GM18520 (cell line): ENCODE data around the gene LY6G5B.

Source experiments
- ATAC-seq: cut with Tn5 transposase; IDR thresholded peaks from one replicate; pipeline ENCODE4 v1.9.1; 2021; ENCODE audit not compliant: unreplicated experiment

Gene LY6G5B, protein sequence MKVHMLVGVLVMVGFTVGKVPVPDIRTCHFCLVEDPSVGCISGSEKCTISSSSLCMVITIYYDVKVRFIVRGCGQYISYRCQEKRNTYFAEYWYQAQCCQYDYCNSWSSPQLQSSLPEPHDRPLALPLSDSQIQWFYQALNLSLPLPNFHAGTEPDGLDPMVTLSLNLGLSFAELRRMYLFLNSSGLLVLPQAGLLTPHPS

DNA sequence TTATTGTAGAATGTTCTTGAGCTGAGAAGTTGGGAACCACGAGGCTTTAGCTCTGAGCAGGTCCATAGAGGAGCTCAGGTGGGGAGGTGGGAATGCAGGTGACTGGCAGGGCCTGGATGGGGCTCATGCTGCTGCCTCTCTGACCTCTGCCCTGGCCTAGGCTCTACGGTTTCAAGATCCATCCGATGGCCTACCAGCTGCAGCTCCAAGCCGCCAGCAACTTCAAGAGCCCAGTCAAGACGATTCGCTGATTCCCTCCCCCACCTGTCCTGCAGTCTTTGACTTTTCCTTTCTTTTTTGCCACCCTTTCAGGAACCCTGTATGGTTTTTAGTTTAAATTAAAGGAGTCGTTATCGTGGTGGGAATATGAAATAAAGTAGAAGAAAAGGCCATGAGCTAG is at the start of gene LY6G5B:
TSS of gene LY6G5B (plus strand) at position 301 of the 400 bp plus-strand sequence. CDS start 975 bp downstream, outside the sequence.
- ATAC-seq = no peak

DNA sequence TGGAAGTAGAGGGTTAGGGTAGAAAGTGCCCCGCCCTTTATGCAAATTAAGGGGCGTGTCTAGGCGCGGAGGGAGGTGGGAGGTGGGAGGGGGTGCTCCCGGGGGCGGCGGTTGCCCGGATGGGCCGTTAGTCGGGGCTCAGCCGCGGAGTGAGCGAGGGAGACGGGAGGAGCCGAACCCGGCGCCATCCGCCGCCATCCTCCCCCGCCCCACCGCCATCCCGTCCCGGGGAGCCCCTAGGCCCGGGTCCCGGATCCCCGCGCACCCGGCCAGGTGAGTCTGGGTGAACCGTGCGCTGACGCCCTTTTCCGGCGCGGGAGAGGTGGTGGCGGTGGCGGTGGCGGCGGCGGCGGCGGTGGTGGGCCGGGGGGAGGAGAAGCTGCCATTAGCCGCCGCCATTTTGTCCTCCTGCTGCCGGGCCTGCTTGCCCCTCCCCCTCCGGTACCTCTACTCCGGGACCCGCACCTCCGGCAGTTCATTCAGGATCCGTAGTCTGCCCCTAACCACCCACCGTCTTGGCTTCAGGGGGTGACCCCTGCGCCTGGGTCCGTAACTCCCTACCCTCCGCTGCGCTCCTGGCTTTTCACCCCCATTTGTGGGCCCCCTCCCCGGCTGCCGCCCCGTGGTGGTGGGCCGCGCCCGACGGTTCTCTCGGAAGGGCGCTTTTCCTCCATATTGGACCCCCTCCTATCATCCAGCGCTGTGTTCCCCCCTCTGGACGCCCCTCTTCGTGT is 49.0 kb upstream of the LY6G5B start, which contains the start of gene PRRC2A:
TSS of gene PRRC2A (plus strand) at position 130 of the 734 bp plus-strand sequence. CDS start 2,075 bp downstream, outside the sequence.
- peak; percentile 44 for ATAC-seq

DNA sequence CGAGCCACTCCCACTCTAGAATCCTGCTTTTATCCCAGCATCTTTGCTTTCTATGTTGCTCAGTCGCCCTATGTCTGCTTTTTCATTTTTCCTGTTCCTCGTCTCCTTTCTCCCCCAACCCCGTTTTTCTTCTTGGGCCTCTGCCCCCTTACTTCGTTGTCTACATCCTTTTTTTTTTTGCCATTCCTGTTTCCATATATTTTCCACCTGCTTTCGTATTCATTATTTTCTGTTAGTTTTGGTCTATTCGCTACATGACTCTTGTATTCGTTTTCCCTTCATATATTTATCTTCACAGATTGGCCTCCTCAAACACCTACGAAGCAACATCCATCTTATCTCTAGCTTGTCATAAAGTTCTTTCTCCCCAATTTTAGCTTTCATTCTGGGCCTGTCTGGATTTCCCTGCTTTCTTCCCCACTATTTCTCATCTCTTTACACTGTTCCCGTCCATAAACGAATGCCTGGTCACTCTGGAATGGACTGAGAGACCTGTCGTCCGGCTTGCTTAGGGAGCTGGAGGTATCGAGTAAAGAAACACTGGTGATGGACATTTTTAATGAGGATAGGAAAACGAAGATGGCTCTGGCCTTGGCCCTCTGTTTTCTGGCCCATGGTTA is 48.3 kb upstream of the LY6G5B start:
- no peak for ATAC-seq

DNA sequence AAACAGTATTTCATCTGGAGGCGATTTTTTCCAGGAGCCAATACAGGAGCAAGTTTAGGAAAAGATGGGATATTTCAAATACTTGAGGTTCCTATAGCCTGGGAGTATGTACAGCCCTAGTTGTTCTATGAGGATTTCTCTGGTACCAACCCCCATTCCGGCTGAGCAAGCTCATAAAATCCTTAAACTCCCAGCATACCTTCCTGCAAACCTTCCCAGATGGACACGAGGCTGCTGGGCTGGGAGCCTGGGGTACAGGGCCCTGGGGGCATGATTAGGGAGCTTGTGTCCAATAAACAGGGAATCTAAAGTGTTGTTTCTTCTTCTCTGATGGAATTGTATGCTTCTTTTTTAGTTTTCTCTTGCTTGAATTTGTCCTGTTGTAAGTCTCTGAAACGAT is 47.8 kb upstream of the LY6G5B start:
- ATAC-seq = no peak

DNA sequence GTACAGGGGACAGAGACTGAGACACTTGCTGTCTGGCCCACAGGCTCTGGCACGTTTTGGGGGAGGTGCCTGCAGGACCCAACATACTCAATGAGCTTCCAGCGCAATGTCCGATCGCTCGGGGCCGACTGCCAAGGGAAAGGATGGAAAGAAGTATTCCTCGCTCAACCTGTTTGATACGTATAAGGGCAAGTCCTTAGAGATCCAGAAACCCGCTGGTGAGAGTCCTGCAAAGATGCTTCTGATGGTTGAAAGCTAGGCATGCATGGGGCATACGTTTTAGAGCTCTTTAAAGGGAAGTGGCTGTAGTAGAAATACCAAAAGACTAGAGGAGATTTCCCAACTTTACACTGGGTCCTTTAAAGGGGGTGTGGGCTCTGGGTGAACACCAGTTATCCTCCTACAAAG is 47.1 kb upstream of the LY6G5B start:
- ATAC-seq = no peak

DNA sequence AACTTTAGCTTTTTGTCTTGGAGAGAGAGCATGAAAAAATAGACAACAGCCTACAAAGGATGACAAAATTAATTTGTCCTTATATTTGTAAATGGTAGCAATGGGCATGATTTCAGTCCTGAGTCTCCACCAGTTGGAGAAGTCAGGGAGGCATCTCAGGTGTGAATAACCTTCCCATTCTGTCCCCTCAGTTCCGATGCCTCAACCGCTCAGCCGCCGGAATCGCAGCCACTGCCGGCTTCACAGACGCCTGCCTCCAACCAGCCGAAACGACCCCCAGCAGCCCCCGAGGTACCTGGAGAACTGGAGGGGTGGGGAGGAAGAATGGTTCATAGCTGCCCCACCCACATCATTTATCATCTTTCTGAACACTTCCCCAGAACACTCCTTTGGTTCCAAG is 45.7 kb upstream of the LY6G5B start:
- no peak for ATAC-seq

DNA sequence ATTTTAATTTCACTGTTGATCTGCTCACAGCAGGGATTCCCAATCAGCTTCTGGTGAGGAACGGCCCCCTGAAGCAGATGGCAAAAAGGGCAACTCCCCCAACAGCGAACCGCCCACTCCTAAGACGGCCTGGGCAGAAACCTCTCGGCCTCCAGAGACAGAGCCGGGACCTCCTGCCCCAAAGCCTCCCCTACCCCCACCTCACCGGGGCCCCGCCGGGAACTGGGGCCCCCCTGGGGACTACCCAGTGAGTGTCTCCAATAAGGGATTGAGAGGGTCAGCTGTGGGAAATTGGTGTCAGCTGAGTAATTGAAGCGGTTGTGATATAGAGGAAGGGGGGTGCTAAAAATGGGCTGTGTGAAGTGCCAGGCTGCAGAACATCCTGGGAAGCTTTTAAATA is 42.8 kb upstream of the LY6G5B start:
- ATAC-seq = no peak

DNA sequence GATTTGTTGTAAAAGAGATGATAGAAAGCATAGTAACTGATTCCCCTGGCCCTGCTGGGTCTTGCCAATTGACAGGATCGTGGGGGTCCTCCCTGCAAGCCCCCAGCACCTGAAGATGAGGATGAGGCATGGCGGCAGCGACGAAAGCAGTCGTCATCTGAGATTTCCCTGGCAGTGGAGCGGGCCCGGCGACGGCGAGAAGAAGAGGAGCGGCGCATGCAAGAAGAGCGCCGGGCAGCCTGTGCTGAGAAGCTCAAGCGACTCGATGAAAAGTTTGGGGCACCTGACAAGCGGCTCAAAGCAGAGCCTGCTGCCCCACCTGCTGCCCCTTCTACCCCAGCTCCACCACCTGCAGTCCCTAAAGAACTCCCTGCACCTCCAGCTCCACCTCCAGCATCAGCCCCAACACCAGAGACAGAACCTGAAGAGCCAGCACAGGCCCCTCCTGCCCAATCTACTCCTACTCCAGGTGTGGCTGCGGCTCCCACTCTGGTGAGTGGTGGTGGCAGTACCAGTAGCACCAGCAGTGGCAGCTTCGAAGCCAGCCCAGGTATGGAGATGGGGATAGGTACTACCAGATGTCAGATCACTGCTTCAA is 42.0 kb upstream of the LY6G5B start:
- ATAC-seq = no peak

DNA sequence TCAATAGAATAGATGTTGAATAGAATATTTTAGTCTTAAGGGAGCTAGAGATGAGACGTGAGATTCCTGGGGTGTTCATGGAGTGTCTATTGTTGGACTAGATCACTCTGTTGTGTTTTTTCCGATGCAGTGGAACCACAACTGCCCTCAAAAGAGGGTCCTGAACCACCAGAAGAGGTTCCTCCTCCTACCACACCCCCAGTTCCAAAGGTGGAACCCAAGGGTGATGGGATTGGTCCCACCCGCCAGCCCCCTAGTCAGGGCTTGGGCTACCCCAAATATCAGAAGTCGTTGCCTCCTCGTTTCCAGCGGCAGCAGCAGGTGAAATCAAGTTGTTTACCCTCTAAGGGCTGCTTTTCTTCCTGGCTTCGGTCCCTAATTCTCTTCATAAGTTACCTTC is 40.8 kb upstream of the LY6G5B start:
- ATAC-seq = no peak

DNA sequence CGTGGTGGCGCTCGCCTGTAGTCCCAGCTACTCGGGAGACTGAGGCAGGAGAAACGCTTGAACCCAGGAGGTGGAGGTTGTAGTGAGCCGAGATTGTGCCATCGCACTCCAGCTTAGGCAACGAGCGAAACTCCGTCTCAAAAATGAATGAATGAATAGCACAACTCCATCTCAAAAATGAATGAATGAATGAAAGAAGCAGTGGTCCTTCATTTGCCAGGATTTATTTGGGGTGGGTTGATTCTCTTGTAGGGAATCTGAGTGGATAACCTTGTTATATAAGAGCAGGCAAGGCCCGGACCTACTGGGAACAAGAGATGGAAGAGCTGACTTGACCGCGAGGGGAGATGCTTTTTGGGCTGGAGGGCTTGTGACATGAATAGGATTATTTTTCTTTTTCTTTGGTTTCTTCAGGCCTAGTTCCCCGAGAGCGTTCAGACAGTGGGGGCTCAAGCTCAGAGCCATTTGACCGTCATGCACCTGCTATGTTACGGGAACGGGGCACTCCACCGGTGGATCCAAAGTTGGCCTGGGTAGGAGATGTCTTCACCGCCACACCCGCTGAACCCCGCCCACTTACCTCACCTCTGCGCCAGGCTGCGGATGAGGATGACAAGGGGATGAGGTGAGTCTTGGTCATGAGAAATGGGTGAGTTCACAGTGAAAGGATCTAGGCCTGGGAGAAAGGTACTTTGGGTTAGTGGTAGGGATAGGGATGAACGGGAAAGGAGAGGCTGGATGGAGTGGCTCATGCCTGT is 39.4 kb upstream of the LY6G5B start:
- no peak for ATAC-seq

DNA sequence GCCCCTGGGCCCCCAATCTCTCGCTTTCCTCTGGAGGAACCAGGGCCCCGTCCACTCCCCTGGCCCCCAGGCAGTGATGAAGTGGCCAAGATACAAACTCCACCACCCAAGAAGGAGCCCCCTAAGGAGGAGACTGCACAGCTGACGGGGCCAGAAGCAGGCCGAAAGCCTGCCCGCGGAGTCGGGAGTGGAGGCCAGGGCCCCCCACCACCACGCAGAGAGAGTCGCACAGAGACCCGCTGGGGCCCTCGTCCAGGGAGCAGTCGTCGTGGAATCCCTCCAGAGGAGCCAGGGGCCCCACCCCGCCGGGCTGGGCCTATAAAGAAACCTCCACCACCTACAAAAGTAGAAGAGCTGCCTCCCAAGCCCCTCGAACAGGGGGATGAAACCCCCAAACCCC is 38.6 kb upstream of the LY6G5B start:
- ATAC-seq = no peak

DNA sequence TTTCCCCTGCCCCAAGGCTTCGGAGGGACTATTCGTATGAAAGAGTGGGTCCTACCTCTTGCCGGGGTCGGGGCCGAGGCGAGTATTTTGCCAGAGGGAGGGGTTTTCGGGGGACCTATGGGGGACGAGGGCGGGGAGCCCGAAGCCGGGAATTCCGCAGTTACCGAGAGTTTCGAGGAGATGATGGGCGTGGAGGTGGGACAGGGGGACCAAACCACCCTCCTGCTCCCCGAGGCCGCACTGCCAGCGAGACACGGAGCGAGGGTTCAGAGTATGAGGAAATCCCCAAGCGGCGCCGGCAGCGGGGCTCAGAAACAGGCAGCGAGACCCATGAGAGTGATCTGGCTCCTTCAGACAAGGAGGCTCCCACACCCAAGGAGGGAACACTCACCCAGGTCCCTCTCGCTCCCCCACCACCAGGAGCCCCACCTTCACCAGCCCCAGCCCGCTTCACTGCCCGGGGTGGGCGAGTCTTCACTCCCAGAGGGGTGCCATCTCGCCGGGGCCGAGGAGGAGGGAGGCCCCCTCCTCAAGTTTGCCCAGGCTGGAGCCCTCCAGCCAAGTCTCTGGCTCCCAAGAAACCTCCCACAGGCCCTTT is 38.0 kb upstream of the LY6G5B start:
- no peak for ATAC-seq

DNA sequence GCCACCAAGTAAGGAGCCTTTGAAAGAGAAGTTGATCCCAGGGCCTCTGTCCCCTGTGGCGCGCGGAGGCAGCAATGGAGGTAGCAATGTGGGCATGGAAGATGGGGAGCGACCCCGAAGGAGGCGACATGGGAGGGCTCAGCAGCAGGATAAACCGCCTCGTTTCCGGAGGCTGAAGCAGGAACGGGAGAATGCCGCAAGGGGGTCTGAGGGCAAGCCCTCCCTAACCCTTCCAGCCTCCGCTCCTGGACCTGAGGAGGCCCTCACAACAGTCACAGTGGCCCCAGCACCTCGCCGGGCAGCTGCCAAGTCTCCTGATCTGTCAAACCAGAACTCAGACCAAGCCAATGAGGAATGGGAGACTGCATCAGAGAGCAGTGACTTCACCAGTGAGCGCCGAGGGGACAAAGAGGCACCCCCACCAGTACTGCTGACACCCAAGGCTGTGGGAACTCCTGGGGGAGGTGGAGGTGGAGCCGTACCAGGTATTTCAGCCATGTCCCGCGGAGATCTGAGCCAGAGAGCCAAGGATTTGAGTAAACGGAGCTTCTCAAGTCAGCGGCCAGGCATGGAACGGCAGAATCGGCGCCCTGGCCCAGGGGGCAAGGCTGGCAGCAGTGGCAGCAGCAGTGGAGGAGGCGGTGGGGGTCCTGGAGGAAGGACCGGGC is 37.4 kb upstream of the LY6G5B start:
- no peak for ATAC-seq

DNA sequence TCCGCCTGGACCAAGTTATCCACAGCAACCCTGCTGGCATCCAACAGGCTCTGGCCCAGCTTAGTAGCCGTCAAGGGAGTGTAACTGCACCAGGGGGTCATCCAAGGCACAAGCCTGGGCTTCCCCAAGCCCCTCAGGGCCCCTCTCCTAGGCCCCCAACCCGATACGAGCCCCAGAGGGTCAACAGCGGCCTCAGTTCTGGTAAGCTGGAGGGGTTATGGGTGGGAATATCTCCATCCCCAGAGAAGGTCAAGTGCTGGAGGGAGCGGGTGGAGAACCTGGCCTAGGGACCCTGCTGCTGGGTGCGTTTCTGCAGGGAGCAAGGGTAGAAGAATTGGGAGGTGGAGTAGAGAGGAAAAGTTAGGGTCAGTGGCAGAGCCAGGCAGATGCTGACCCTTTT is 36.3 kb upstream of the LY6G5B start:
- no peak for ATAC-seq

DNA sequence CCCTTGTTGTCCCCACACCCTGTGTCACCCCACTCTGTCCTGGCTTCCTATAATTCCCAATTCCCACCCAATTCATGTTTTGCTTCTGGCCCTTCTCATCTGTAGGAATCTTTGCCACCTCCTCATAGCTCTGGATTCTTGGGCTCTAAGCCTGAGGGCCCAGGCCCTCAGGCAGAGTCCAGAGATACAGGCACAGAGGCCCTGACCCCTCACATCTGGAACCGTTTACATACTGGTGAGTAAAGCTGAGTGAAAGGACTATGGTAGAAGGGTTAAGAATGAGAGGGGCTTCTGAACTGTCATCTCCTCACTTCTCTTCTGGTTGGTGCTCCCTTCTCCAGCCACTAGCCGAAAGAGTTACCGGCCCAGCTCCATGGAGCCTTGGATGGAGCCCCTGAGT is 35.6 kb upstream of the LY6G5B start:
- ATAC-seq = no peak

DNA sequence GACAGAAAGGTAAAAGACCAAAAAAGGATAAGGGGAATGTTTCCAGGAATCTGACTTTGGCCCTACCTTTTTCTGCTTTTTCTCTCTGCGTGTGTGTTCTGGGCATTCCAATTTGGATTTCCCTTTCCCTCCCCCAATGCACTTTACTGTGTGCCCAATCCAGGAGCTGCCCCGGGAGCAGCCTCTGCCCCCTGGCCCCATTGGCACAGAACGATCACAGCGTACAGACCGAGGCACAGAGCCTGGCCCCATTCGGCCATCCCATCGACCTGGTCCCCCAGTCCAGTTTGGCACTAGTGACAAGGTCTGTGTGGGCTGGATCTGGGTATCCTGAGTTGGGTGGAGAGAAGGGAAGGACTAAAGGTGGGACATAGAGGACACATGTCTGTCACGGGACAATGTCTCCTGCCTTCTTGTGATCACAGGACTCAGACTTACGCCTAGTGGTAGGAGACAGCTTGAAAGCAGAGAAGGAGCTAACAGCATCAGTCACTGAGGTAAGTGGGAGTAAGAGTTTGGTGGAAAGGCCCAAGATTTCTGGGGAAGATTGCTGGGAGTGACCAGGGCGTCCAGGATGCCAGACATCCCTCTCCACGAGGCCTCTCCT is 34.7 kb upstream of the LY6G5B start:
- no peak for ATAC-seq

DNA sequence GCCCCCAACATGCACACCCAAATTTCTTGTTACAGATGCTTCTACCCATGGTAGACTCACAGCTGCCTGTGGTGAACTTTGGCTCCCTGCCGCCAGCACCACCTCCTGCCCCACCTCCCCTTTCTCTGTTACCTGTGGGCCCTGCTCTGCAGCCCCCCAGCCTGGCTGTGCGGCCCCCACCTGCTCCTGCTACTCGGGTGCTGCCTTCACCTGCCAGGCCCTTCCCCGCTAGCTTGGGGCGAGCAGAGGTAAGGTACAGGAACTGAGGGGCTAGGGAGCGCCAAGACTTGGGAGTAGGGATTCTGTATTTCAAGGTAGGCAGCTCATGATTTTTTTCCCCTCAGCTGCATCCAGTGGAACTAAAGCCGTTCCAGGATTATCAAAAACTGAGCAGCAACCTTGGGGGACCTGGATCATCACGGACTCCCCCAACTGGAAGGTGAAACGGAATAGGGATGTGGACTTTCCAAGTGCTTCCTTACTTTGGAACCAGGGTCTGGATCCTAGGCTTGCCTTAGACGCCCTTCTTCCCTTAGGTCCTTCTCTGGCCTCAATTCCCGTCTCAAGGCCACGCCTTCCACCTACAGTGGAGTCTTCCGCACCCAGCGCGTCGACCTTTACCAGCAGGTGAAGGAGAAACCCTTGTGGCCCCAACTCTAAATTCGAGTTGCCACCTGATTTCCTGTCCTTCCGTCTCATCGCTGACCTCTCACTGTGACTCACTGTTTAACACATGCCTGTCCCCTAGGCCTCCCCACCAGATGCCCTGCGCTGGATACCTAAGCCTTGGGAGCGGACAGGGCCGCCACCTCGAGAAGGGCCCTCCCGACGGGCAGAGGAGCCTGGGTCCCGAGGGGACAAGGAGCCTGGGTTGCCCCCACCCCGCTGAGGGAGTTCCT is 32.8 kb upstream of the LY6G5B start:
- no peak for ATAC-seq

DNA sequence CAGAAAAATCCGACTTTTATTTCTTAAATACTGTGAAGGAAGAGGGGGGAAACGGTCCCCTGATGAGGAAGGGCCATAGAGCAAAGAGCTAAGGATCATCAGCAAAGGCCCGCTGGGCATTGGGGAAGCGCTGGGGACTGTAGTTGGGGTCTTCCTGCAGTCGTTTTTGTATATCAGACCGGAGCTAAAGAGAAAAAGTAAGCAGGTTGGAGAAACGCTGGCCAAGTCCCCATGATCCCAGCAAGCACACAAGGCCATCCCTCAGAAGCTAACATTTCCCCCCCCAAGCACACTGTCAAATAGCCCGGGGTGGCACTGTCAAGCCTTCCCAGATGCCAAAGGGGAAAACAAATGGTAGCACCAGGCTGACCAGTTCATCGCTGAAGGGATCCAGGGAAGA is 30.7 kb upstream of the LY6G5B start:
- ATAC-seq = no peak

DNA sequence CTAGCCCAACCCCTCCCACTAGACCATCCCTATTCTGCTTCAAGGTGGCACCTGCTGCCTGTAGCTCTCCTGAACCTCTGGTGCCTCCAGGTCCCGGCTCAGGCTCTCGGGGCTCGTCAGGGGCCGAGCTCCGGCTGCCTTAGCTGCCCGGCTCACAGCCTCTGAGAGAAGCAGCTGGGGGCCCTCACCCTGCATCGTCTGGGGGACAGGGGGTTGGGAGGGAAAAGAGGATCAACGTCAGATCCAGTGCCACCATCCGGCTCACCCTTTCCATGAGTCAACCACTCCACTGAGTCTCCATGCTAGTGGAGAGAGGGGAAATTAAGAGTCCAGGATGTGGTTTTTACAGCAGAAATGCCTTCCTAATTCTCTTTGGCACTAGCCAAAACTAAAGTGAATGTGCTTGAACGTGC is 30.3 kb upstream of the LY6G5B start:
- ATAC-seq = no peak
